Fibroblast of lung (primary cell): ENCODE measurements around the gene STARD7.

Source experiments
- CTCF ChIP-seq, 2 donors: IDR thresholded peaks in 1 of 2; conservative IDR thresholded peaks in 1 of 2; 1 replicate in 1 of 2; 2 replicates in 1 of 2; pipeline ENCODE4 v1.5.1; 2011 to 2012; ENCODE audit warnings: low read length in 2 of 2, control low read depth in 1 of 2, inconsistent platforms in 1 of 2, low read depth in 1 of 2, mild to moderate bottlenecking in 1 of 2
- EZH2 ChIP-seq: IDR thresholded peaks from 2 replicates; pipeline ENCODE4 v1.5.1; 2012; ENCODE audit warnings: low read length, control low read depth, mild to moderate bottlenecking; ENCODE audit errors: missing control alignments

GRCh38 chr2:96147593-96148201 lies 60.9 kb downstream of the STARD7 start:
- no peak for TF ChIP-seq CTCF (conservative IDR thresholded peaks at IDR 0.05 in 1 of 2, IDR thresholded peaks at IDR 0.05 in 1 of 2; ENCODE audit: low read depth in 1 of 2, low read length in 2 of 2)
- no peak for TF ChIP-seq EZH2
